NCI-H774 (cell line): ENCODE measurements around the gene PIP5K1B.

Experiments
- DNase-seq: peaks from one replicate; lab custom pipeline; 2025; lab: John Stamatoyannopoulos, UW

The PIP5K1B gene

GRCh38 chr9:68738358-68738757 lies 33.3 kb downstream of the PIP5K1B start:
- no peak for DNase-seq

GRCh38 chr9:68739621-68740174 lies 34.7 kb downstream of the PIP5K1B start:
- DNase-seq = no peak

- DNase-seq = no peak
Measured at GRCh38 chr9:68740561-68740960, 35.5 kb downstream of the PIP5K1B start.

GRCh38 chr9:68741234-68741633 lies 36.2 kb downstream of the PIP5K1B start:
- no peak for DNase-seq

- no peak for DNase-seq
Measured at GRCh38 chr9:68741704-68742332, 36.8 kb downstream of the PIP5K1B start.

- no peak for DNase-seq
Measured at GRCh38 chr9:68742333-68742730, 37.3 kb downstream of the PIP5K1B start.

- no peak for DNase-seq
Measured at GRCh38 chr9:68744426-68744825, 39.4 kb downstream of the PIP5K1B start.

GRCh38 chr9:68746525-68746924 lies 41.5 kb downstream of the PIP5K1B start:
- DNase-seq = no peak

GRCh38 chr9:68747043-68747533 lies 42.0 kb downstream of the PIP5K1B start:
- no peak for DNase-seq

GRCh38 chr9:68749135-68749534 lies 44.1 kb downstream of the PIP5K1B start:
- DNase-seq = no peak

- DNase-seq = no peak
Measured at GRCh38 chr9:68749579-68750159, 44.6 kb downstream of the PIP5K1B start.

- no peak for DNase-seq
Measured at GRCh38 chr9:68750255-68750654, 45.2 kb downstream of the PIP5K1B start.

- no peak for DNase-seq
Measured at GRCh38 chr9:68750786-68751185, 45.7 kb downstream of the PIP5K1B start.

- DNase-seq = no peak
Measured at GRCh38 chr9:68751556-68751955, 46.5 kb downstream of the PIP5K1B start.

- no peak for DNase-seq
Measured at GRCh38 chr9:68755051-68755450, 50.0 kb downstream of the PIP5K1B start.

- DNase-seq = no peak
Measured at GRCh38 chr9:68755752-68756151, 50.7 kb downstream of the PIP5K1B start.

GRCh38 chr9:68759981-68760673 lies 55.1 kb downstream of the PIP5K1B start:
- DNase-seq = no peak

GRCh38 chr9:68760674-68761333 lies 55.8 kb downstream of the PIP5K1B start:
- DNase-seq = no peak

- DNase-seq = no peak
Measured at GRCh38 chr9:68762570-68762969, 57.5 kb downstream of the PIP5K1B start.

GRCh38 chr9:68763104-68763503 lies 58.1 kb downstream of the PIP5K1B start:
- DNase-seq = no peak

GRCh38 chr9:68768619-68769018 lies 63.6 kb downstream of the PIP5K1B start:
- DNase-seq = no peak

GRCh38 chr9:68769852-68770251 lies 64.8 kb downstream of the PIP5K1B start:
- DNase-seq = no peak
